Measurements from ENCODE around the gene IRF2.

The IRF2 gene

GRCh38 chr4:184368290-184368689 is 106.1 kb downstream of the IRF2 start:
- no peak for DNase-seq (ENCODE audit: low spot score)

GRCh38 chr4:184364100-184364921 is 110.0 kb downstream of the IRF2 start:
- no peak for DNase-seq (ENCODE audit: low spot score)

DNA sequence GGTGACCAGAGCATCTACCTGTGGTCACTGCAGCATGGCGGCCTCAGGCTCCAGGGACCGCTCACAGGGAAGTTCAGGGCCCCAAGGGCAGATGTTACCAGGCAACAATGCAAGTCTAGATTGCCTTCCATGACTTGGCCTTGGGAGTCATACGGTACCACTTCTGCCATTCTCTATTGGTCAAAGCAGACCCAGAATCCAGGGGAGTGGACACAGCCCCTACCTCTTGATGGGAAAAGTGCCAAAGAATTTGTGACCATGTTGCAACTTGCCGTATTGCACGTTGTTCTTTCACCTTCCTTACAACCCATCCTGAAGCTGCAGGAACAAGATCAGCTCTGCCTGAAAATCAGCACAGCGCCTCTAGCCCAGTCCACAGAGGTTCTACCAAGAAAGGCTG is 111.1 kb downstream of the IRF2 start:
- DNase-seq (ENCODE audit: low spot score): no peak

- no peak for DNase-seq (ENCODE audit: low spot score)
These were observed 112.0 kb downstream of the IRF2 start for GRCh38 chr4:184362396-184362795.

DNA sequence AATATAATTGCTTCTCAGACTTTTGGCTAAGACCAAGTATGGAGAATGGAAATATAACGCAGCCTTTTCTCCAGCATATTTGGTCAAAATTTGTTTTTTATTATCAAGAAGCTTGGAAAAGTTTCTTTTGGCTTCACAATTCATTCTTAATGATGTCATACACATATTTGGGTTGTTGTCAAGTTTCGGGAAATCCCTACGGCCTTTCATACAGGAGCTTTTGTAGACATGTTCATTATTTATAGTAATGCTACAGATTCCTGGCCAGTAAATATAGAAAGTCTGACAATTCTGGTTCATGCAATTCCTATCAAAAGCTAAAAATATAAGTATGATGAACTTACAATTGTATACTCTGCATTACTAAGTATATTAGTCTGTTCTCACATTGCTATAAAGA is 112.9 kb downstream of the IRF2 start:
- no peak for DNase-seq (ENCODE audit: low spot score)

GRCh38 chr4:184359888-184360287 is 114.5 kb downstream of the IRF2 start:
- DNase-seq (ENCODE audit: low spot score): no peak

DNA sequence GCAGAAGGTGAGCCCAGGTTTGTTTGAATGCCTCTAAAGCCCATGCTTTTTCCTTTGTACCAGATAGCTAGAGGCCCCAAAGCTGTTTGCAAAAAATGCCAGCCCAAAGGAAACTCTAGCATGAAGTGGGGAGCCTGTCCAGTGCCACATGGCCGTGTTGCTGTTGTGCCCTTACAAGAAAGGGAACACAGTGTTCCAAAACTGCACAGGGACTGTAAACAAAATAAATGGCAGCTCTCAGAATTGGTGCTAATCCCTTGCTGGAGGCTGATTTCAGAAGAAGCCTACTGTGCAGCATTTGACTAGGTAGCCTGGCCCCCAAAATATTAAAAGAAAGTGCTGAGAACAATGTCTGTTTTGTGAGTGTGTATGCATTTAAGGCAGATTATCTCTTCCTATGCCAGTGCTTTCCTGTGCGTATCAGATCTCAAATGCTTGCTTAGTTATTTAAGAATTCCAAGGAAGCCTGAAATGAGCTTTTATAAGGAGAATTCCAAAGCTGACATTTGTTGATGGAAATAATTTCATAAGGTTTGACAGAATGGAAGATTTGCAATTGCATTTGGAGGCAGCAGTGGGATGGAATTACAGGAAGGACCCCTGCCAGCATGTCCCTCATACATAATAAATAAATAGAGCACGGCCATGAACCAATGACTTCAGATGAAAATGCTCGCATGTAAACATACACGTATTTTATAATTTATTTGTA is 115.7 kb downstream of the IRF2 start:
- DNase-seq (ENCODE audit: low spot score): no peak

DNA sequence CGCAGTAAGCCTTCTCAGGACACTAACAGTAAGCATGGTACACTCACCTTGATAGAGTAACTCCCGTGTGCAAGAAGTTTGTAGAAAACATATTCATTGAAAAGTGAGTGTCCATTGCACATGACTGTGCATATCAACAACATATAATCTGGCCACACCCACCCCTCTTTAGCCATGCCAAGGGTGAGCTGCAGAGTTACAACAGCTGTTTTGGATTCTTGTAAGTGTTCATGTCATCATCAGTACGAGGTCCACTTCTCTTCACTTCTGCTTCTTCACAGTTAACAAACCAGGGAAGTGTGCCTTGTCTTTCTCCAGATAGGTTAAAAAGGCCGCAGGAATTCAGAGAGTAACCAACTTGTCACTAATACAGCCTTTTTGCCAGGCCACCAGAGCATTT is 116.6 kb downstream of the IRF2 start:
- DNase-seq (ENCODE audit: low spot score): no peak

DNA sequence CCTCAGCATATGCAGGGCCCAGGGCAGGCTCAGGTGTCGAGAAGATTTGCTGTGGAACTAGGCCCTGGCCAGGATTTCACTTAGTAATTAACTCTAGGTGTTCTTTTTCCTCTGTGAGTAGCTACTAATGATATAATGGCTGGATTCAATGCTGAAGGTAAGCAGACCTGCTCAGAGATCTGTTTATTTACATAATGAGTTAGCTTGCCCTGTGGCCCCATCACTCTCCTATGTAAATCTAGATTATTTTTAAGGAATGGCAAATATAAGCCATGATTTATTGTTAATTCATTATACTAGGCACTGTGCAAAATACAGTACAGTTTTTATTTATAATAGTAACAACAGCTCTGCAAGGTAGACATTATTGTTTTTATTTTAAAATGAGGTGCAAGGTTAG is 117.2 kb downstream of the IRF2 start:
- DNase-seq (ENCODE audit: low spot score): no peak

DNA sequence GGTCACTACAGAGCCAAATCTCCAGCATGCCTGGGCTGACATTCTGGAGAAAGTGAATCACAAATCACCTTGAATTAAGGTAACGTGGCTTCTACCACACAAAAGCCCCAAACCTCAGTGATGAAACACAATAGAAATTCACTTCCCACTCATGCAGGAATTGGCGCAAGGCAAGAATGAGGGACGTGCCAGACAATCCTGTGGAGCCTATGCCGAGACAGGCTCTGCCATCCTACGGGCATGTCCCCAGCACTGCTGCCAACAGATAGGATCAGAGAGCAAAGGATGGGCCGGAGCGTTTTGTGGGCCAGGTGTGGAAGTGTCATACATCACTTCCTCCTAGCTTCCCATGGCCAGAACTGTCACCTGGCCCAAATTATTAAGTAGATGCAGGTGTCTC is 118.0 kb downstream of the IRF2 start:
- DNase-seq (ENCODE audit: low spot score): no peak

DNA sequence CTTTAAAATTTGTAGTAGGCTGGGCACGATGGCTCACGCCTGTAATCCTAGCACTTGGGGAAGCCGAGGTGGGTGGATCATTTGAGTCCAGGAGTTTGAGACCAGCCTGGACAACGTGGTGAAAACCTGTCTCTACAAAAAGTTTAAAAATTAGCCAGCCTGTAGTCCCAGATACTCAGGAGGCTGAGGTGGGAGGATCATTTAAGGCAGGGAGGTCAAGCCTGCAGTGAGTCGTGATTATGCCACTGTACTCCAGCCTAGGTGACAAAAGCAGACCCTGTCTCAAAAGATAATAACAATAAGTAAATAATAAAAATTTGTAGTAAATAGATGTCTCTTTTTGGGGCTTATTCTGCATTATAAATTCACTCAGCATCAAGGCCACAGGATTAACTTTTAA is 118.5 kb downstream of the IRF2 start:
- no peak for DNase-seq (ENCODE audit: low spot score)

DNA sequence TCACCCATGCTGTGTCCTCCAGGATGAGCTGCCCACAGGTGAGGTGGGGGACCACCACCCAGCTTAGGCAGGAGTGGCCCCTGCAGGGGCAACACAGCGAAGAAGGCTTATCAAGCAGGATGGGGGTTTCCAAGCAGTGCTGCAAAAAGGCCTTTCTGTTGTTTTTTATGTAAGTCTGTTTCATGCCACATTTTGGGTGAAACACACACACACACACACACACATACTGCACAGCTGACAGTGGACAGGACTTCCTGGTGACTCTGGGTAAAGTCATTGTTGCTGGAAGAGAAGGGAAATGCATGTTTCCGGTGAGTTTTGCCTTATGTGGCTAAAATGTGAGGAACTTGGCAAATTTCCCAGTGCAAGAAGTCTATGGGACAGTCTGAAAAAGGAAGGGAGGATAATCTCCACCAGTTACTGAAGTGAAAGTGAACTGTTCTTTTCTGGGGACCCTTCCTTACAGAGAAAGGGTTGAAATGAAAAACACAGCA is 119.2 kb downstream of the IRF2 start:
- peak; percentile 25 for DNase-seq (ENCODE audit: low spot score)

GRCh38 chr4:184352891-184353290 is 121.5 kb downstream of the IRF2 start:
- no peak for DNase-seq (ENCODE audit: low spot score)

DNA sequence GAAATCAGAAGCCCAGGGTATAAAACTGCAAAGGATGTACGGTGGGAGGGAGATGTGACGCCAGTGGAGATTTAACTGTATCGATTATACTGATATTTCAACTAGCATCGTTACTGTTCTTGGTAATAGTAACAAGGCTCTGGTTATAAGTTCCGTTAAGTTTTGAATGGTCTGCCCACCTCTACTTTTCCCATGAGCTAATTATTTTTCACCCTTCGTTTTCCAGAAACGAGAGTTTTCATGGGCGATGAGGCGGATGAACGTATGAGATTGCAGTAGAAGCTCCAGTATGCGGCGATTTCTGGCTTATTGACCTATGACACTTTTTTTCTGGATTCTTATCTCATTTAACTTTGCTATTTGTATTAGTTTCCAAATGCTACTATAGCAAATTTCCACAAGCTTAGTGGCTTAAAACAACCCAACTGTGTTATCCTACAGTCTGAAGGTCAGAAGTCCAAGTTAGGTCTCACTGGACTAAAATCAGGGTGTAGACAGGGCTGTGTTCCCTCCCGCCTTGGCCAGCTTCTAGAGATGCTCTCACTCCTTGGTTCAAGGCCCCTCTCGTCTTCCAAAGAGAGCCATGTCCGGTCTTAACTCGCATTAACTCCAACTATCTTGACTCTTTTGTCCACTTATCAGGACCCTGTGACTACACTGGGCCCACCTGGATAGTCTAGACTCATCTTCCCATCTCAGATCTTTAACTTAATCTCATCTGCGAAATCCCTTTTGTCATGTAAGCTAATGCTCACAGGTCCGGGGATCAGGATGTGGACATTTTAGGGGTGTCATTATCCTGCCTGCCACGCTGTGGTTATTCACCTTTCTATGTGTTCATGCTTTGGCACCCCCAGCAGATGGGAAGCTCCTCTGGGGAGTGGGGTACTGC is 122.5 kb downstream of the IRF2 start:
- no peak for DNase-seq (ENCODE audit: low spot score)

DNA sequence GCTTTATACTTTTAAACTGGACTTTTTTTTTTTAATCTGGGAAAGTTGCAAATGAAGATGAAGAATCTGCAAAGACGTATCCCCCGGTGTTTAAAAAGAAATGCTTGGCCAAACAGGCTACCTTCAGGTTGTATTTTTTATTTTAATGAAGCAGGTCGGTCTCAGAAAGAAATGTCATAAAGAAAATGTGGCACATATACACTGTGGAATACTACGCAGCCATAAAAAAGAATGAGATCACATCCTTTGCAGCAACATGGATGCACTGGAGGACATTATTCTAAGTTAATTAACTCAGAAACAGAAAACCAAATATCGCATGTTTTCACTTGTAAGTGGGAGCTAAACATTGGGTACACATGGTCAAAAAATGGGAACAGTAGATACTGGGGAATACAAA is 123.4 kb downstream of the IRF2 start:
- DNase-seq (ENCODE audit: low spot score): no peak

DNA sequence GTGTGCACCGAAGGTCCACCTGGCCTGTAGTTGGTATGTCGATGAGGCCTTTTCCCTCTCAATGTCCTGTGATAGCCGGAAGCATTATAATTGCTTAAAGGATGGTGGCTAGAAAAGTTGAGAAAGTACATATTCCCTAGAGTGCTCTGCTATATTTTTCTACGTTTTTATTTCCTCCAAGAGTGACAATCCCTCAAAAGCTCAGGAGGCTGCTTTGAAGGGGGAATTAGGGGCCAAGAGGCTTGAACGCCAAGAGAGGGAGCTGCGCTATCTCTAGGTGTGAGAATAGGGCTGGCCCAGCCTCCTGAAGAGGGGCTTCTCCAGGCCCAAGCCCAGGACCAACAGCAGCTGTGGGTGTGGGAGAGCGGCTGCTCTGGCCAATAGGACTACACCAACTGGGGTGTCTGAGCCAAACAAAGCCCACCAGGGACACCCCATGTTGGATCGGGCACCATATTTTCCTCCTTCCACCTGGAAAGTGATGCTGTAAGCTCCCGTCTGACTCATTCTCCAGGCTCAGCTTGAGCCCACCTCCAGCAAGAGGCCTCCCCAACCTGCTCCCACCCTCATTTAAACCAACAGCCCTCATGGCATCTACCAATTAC is 124.0 kb downstream of the IRF2 start:
- no peak for DNase-seq (ENCODE audit: low spot score)

- no peak for DNase-seq (ENCODE audit: low spot score)
These were observed 124.9 kb downstream of the IRF2 start for GRCh38 chr4:184349283-184350039.

DNA sequence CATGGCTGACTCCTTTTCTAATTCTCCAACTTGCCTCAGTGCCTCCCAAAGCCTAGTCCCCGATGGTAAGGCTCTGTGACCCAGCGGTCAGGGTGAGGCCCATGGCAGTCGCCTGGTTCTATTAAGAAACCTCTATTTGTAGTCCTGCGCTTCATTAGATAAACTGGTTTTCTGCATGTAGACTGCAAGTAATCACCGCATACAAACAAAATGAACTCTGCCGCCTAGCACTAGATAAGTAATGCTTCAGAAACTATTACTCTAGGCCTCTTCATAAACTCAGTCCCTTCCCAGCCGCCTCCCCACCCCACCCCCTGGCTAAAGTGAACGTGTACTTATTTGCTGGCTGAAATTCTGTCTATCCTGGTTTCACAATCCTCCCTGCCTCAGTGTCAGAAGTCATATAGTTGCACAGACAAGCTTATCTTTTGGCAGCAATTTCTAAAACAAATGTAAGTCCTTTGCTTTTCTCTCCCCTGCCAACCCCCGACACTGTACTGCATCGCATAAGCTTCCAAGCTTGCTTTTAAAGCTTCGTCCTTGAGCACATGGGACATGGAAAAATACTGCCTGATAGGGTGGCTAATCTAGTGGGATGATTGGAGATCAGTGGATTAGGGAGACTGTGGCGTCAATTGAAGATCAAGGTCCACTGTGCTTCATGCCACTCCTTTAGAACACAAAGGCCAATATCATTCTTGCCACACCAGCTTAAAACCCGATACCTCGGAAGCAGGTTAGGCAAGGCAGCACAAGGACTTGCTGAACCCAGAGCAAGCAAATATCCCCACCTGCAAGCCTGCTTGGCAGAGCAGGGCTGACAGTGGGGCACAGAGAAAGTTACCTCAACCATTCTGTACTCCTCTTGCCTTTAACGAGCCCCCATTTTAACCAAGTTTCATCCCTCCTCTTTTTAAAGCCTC is 125.8 kb downstream of the IRF2 start:
- no peak for DNase-seq (ENCODE audit: low spot score)

- DNase-seq (ENCODE audit: low spot score): no peak
These were observed 126.8 kb downstream of the IRF2 start for GRCh38 chr4:184347251-184348239.

Data from CD4-positive, alpha-beta T cell treated with Interleukin-15 for 4 hours (primary cell).